HepG2 (cell line): ENCODE data around the gene NSL1. TPM values are rescaled to one million over a fixed set of nuclear protein-coding genes. Genes with fewer than 3 reads are reported as not detected.

Experiments used
- AHR ChIP-seq: IDR thresholded peaks from 2 replicates; pipeline ENCODE4 v1.6.1; 2018; ENCODE audit warnings: missing genetic modification reagents, missing compliant biosample characterization
- CHD4 ChIP-seq: fragments of 200-600 bp; sonication (generic); IDR thresholded peaks from 2 replicates; pipeline ENCODE4 v1.7.0; 2017; ENCODE audit warnings: mild to moderate bottlenecking, low read length, borderline replicate concordance
- GATAD2A ChIP-seq: IDR thresholded peaks from 2 replicates; pipeline ENCODE4 v1.6.1; 2016
- HOXA3 ChIP-seq: sonication (generic); formaldehyde crosslinking; IDR thresholded peaks from 2 replicates; pipeline ENCODE4 v1.5.0; 2020; ENCODE audit warnings: missing genetic modification reagents
- IRX3 ChIP-seq: sonication (generic); formaldehyde crosslinking; IDR thresholded peaks from 2 replicates; pipeline ENCODE4 v1.8.1; 2023; ENCODE audit warnings: mild to moderate bottlenecking, low read depth, missing genetic modification reagents, borderline replicate concordance
- KLF11 ChIP-seq: IDR thresholded peaks from 2 replicates; pipeline ENCODE4 v1.6.1; 2016; ENCODE audit warnings: missing compliant biosample characterization
- KLF15 ChIP-seq: sonication (generic); formaldehyde crosslinking; IDR thresholded peaks from 2 replicates; pipeline ENCODE4 v1.8.1; 2023; ENCODE audit warnings: borderline replicate concordance, mild to moderate bottlenecking, inconsistent platforms, missing genetic modification reagents, mixed read lengths
- NFE2L1 ChIP-seq: sonication (generic); formaldehyde crosslinking; IDR thresholded peaks from 2 replicates; pipeline ENCODE4 v1.4.0; 2020; ENCODE audit warnings: missing genetic modification reagents, mild to moderate bottlenecking, borderline replicate concordance
- NFKB2 ChIP-seq: sonication (generic); formaldehyde crosslinking; IDR thresholded peaks from 2 replicates; pipeline ENCODE4 v1.4.0; 2020; ENCODE audit warnings: missing genetic modification reagents, borderline replicate concordance
- NR2F6 ChIP-seq, 2 experiments: IDR thresholded peaks; 2 replicates each; pipeline ENCODE4 v1.6.1; 2016; ENCODE audit warnings: antibody characterized with exemption in 1 of 2, mild to moderate bottlenecking in 1 of 2
- PRMT3 ChIP-seq: sonication (generic); formaldehyde crosslinking; IDR thresholded peaks from 2 replicates; pipeline ENCODE4 v1.8.1; 2022; ENCODE audit warnings: low read depth, mild to moderate bottlenecking, moderate library complexity, missing genetic modification reagents, borderline replicate concordance
- RBFOX2 ChIP-seq: fragments of 200-400 bp; formaldehyde crosslinking; IDR thresholded peaks from 2 replicates; pipeline ENCODE4 v1.6.1; 2017; ENCODE audit warnings: low read depth, mild to moderate bottlenecking, low read length
- TAF15 ChIP-seq: fragments of 200-400 bp; formaldehyde crosslinking; IDR thresholded peaks from one replicate; pipeline ENCODE4 v1.6.1; 2018; ENCODE audit warnings: mild to moderate bottlenecking, low read depth, low read length; ENCODE audit not compliant: poor library complexity, severe bottlenecking
- ZFP1 ChIP-seq: IDR thresholded peaks from 2 replicates; pipeline ENCODE4 v1.6.1; 2016
- ZKSCAN1 ChIP-seq: fragments of 150-350 bp; IDR thresholded peaks from 2 replicates; pipeline ENCODE4 v1.6.1; 2014; ENCODE audit warnings: low read length
- polyA plus RNA-seq, 8 experiments: library from polyadenylated mRNA; depleted of rRNA in 3 of 8; stranded (reverse) in 7 of 8; unstranded in 1 of 8; fragments of >200 nt; fragmentation: Illumina TruSeq in 4 of 8; extraction: Trizol in 4 of 8; gene quantifications; 2 replicates each; pipeline versions ENCODE4 v1.2.1 to v1.2.3, GENCODE V29; 2011 to 2016; ENCODE audit warnings: low read depth in 4 of 8, missing spikeins in 1 of 8, mixed read lengths in 1 of 8; ENCODE audit not compliant: insufficient read depth in 1 of 8
- total RNA-seq, 5 experiments: library from RNA; depleted of rRNA; stranded (reverse); fragments of >200 nt; fragmentation: Illumina TruSeq; extraction: Trizol; gene quantifications; 2 replicates each; pipeline ENCODE4 v1.2.3, GENCODE V29; 2016; ENCODE audit warnings: low read depth in 1 of 5
- TF ChIP-seq, protein P1 (sequence below): sonication (generic); formaldehyde crosslinking; IDR thresholded peaks from 2 replicates; pipeline ENCODE4 v1.9.0; 2021; ENCODE audit warnings: missing genetic modification reagents, borderline replicate concordance
- TF ChIP-seq, protein P2 (sequence below), 2 experiments: sonication (generic) in 1 of 2; formaldehyde crosslinking in 1 of 2; IDR thresholded peaks; 2 replicates each; pipeline versions ENCODE4 v1.4.0 to v1.6.1; 2018 to 2020; ENCODE audit warnings: missing genetic modification reagents in 2 of 2, borderline replicate concordance in 1 of 2, low read depth in 1 of 2, mild to moderate bottlenecking in 1 of 2, missing biosample characterization in 1 of 2
- TF ChIP-seq, protein P3 (sequence below): IDR thresholded peaks from 2 replicates; pipeline ENCODE4 v1.6.1; 2016; ENCODE audit warnings: mild to moderate bottlenecking, missing biosample characterization, missing genetic modification reagents
- TF ChIP-seq, protein P4 (sequence below): sonication (generic); formaldehyde crosslinking; IDR thresholded peaks from 2 replicates; pipeline ENCODE4 v1.4.0; 2020; ENCODE audit warnings: missing genetic modification reagents, borderline replicate concordance

The NSL1 gene
- total and polyA plus RNA-seq, 2 of the 13 experiments (the other 11 are each of a cell fraction or from before 2014, with no cell fraction given), result 34.5 to 77.4 TPM

DNA sequence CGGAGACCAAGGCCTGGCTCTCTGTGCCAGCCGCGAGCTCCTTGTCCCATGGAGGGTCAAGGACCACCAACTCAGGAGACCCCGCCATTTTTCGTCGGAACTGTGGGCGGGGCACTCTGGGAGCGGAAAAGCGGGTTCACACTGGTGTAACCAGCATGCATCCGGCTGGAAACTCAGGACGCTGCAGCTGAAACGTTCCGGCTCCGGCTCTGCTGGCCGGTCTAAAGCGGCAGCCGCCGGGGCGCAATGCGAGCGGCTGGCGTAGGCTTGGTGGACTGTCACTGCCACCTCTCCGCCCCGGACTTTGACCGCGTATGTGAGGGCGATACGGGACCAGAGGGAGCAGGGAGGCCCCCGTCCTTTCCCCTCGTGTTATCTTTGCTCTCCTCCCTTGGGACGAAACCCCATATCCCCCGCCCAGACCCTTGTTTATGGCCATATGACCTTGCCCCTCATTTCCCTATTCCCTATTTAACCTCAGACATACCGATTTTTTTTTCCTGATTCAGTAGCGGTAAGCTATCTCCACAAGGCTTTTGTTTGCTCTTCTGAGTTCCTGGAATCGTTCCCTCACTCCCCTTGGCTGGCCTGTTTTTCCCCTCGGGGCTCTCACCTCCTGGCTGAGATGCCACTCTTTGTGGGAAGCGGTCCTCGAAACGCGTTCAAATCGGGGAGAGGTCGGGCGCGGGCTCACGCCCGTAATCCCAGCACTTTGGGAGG is at the start of gene NSL1, which contains the start of gene TATDN3 (continued):
- TF ChIP-seq HOXA3 (peak; percentile 98), GATAD2A (CRISPR knock-in tag) (peak; percentile 95), ZKSCAN1 (no peak), ZFP1 (no peak; the same call in 1 of the 2 replicates), TAF15 (peak; percentile 92), NR2F6 (IDR thresholded peaks at IDR 0.05) (peak; percentile 72), NR2F6 (CRISPR knock-in tag; IDR thresholded peaks at IDR 0.05) (peak; percentile 84), AHR (CRISPR knock-in tag) (peak; percentile 29; the same call in 1 of the 2 replicates), NFE2L1 (CRISPR knock-in tag) (no peak), RBFOX2 (peak; percentile 93), PRMT3 (peak; percentile 71; the same call in 1 of the 2 replicates), KLF15 (CRISPR knock-in tag) (no peak; the same call in 1 of the 2 replicates), CHD4 (peak; percentile 25; the same call in 1 of the 2 replicates), NFKB2 (peak; percentile 97; the same call in 1 of the 2 replicates), IRX3 (CRISPR knock-in tag) (no peak; the same call in 1 of the 2 replicates), KLF11 (CRISPR knock-in tag) (no peak)
- TF ChIP-seq, protein P1, sequence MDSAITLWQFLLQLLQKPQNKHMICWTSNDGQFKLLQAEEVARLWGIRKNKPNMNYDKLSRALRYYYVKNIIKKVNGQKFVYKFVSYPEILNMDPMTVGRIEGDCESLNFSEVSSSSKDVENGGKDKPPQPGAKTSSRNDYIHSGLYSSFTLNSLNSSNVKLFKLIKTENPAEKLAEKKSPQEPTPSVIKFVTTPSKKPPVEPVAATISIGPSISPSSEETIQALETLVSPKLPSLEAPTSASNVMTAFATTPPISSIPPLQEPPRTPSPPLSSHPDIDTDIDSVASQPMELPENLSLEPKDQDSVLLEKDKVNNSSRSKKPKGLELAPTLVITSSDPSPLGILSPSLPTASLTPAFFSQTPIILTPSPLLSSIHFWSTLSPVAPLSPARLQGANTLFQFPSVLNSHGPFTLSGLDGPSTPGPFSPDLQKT (CRISPR knock-in tag), result no peak
- TF ChIP-seq, protein P2, sequence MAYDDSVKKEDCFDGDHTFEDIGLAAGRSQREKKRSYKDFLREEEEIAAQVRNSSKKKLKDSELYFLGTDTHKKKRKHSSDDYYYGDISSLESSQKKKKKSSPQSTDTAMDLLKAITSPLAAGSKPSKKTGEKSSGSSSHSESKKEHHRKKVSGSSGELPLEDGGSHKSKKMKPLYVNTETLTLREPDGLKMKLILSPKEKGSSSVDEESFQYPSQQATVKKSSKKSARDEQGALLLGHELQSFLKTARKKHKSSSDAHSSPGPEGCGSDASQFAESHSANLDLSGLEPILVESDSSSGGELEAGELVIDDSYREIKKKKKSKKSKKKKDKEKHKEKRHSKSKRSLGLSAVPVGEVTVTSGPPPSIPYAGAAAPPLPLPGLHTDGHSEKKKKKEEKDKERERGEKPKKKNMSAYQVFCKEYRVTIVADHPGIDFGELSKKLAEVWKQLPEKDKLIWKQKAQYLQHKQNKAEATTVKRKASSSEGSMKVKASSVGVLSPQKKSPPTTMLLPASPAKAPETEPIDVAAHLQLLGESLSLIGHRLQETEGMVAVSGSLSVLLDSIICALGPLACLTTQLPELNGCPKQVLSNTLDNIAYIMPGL (CRISPR knock-in tag; IDR thresholded peaks at IDR 0.05; ENCODE audit: borderline replicate concordance in 1 of 2, low read depth in 1 of 2), result peak; percentile 97 to 98
- TF ChIP-seq, protein P3, sequence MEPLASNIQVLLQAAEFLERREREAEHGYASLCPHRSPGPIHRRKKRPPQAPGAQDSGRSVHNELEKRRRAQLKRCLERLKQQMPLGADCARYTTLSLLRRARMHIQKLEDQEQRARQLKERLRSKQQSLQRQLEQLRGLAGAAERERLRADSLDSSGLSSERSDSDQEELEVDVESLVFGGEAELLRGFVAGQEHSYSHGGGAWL (CRISPR knock-in tag), result peak; percentile 81; the same call in 1 of the 2 replicates
- TF ChIP-seq, protein P4, sequence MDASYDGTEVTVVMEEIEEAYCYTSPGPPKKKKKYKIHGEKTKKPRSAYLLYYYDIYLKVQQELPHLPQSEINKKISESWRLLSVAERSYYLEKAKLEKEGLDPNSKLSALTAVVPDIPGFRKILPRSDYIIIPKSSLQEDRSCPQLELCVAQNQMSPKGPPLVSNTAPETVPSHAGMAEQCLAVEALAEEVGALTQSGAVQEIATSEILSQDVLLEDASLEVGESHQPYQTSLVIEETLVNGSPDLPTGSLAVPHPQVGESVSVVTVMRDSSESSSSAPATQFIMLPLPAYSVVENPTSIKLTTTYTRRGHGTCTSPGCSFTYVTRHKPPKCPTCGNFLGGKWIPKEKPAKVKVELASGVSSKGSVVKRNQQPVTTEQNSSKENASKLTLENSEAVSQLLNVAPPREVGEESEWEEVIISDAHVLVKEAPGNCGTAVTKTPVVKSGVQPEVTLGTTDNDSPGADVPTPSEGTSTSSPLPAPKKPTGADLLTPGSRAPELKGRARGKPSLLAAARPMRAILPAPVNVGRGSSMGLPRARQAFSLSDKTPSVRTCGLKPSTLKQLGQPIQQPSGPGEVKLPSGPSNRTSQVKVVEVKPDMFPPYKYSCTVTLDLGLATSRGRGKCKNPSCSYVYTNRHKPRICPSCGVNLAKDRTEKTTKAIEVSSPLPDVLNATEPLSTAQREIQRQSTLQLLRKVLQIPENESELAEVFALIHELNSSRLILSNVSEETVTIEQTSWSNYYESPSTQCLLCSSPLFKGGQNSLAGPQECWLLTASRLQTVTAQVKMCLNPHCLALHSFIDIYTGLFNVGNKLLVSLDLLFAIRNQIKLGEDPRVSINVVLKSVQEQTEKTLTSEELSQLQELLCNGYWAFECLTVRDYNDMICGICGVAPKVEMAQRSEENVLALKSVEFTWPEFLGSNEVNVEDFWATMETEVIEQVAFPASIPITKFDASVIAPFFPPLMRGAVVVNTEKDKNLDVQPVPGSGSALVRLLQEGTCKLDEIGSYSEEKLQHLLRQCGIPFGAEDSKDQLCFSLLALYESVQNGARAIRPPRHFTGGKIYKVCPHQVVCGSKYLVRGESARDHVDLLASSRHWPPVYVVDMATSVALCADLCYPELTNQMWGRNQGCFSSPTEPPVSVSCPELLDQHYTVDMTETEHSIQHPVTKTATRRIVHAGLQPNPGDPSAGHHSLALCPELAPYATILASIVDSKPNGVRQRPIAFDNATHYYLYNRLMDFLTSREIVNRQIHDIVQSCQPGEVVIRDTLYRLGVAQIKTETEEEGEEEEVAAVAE (CRISPR knock-in tag), result peak; percentile 90
